Stimulated activated CD4-positive, alpha-beta T cell treated with anti-CD3 and anti-CD28 coated beads, TNF-alpha, amount 100 ng/mL, for 1 hour (primary cell): Measurements from ENCODE around the gene ZNG1F.
"Not testable (repeated sequence)": the region's sequence is repeated elsewhere in the genome, so short reads cannot be mapped to it uniquely, and the experiment has no call there.

Source experiments
- DNase-seq, 3 donors: peaks; one replicate each; pipeline ENCODE4 v3.0.0-alpha.2; 2020; ENCODE audit warnings: low read depth in 3 of 3, low spot score in 1 of 3

Gene ZNG1F

GRCh38 chr9:41123812-41124211 is 65.3 kb downstream of the ZNG1F start:
- not testable (repeated sequence) for DNase-seq

GRCh38 chr9:41123396-41123795 is 65.7 kb downstream of the ZNG1F start:
- not testable (repeated sequence) for DNase-seq

- DNase-seq, result not testable (repeated sequence)
These were observed 68.4 kb downstream of the ZNG1F start for GRCh38 chr9:41120696-41121095.

- not testable (repeated sequence) for DNase-seq
These were observed 69.4 kb downstream of the ZNG1F start for GRCh38 chr9:41119719-41120118.

GRCh38 chr9:41119311-41119710 is 69.8 kb downstream of the ZNG1F start:
- DNase-seq, result not testable (repeated sequence)

GRCh38 chr9:41113348-41113747 is 75.8 kb downstream of the ZNG1F start:
- not testable (repeated sequence) for DNase-seq

- DNase-seq, result not testable (repeated sequence)
These were observed 77.7 kb downstream of the ZNG1F start for GRCh38 chr9:41111414-41111813.

- not testable (repeated sequence) for DNase-seq
These were observed 78.2 kb downstream of the ZNG1F start for GRCh38 chr9:41110913-41111312.

- DNase-seq, result not testable (repeated sequence)
These were observed 79.9 kb downstream of the ZNG1F start for GRCh38 chr9:41109253-41109652.

GRCh38 chr9:41108816-41109215 is 80.3 kb downstream of the ZNG1F start:
- DNase-seq, result not testable (repeated sequence)

GRCh38 chr9:41106472-41107116 is 82.5 kb downstream of the ZNG1F start:
- DNase-seq, result not testable (repeated sequence)

- not testable (repeated sequence) for DNase-seq
These were observed 83.4 kb downstream of the ZNG1F start for GRCh38 chr9:41105557-41106253.

- DNase-seq, result not testable (repeated sequence)
These were observed 84.6 kb downstream of the ZNG1F start for GRCh38 chr9:41104542-41104941.

GRCh38 chr9:41100508-41100907 is 88.6 kb downstream of the ZNG1F start:
- DNase-seq, result not testable (repeated sequence)

GRCh38 chr9:41098759-41099158 is 90.4 kb downstream of the ZNG1F start:
- not testable (repeated sequence) for DNase-seq

GRCh38 chr9:41095060-41095459 is 94.1 kb downstream of the ZNG1F start:
- DNase-seq, result not testable (repeated sequence)

- not testable (repeated sequence) for DNase-seq
These were observed 94.9 kb downstream of the ZNG1F start for GRCh38 chr9:41094010-41094773.

- not testable (repeated sequence) for DNase-seq
These were observed 98.2 kb downstream of the ZNG1F start for GRCh38 chr9:41090922-41091321.

GRCh38 chr9:41090386-41090785 is 98.7 kb downstream of the ZNG1F start:
- DNase-seq, result not testable (repeated sequence)

GRCh38 chr9:41088450-41089059 is 100.6 kb downstream of the ZNG1F start:
- DNase-seq, result not testable (repeated sequence)

GRCh38 chr9:41087929-41088328 is 101.2 kb downstream of the ZNG1F start:
- DNase-seq, result not testable (repeated sequence)
